ENCODE data around the gene EGR1. TPM values are rescaled to one million over a fixed set of nuclear protein-coding genes. Genes with fewer than 3 reads are reported as not detected.
"Not testable (repeated sequence)": the region's sequence is repeated elsewhere in the genome, so short reads cannot be mapped to it uniquely, and the experiment has no call there.

The EGR1 gene
- polyA plus RNA-seq, 1 donor from 2014 or later: 32.3 TPM

- H3K27ac Mint-ChIP-seq: peak overlapping the region in 1 of 3 donors; percentile 37
- H3K4me3 Mint-ChIP-seq: no peak overlapping the region
- H3K4me1 Mint-ChIP-seq: no peaks in the 10 kb centered on the region
- peaks cover 1% of the 10 kb centered on the region for H3K36me3 Mint-ChIP-seq
- no peaks in the 10 kb centered on the region for H3K27me3 Mint-ChIP-seq
- no peaks in the 10 kb centered on the region for H3K9me3 Mint-ChIP-seq
These were observed 38.4 kb downstream of the EGR1 start for GRCh38 chr5:138503487-138504270.

GRCh38 chr5:138504799-138505198 is 39.5 kb downstream of the EGR1 start:
- H3K27ac Mint-ChIP-seq: peak overlapping the region in 1 of 3 donors; percentile 69
- no peaks in the 10 kb centered on the region for H3K27me3 Mint-ChIP-seq
- H3K4me1 Mint-ChIP-seq: no peaks in the 10 kb centered on the region
- H3K4me3 Mint-ChIP-seq: no peak overlapping the region
- H3K36me3 Mint-ChIP-seq: no peaks in the 10 kb centered on the region
- H3K9me3 Mint-ChIP-seq: no peaks in the 10 kb centered on the region

- H3K27me3 Mint-ChIP-seq: no peaks in the 10 kb centered on the region
- no peaks in the 10 kb centered on the region for H3K4me1 Mint-ChIP-seq
- no peak overlapping the region for H3K4me3 Mint-ChIP-seq
- H3K9me3 Mint-ChIP-seq: no peaks in the 10 kb centered on the region
- no peaks in the 10 kb centered on the region for H3K36me3 Mint-ChIP-seq
- H3K27ac Mint-ChIP-seq: peak overlapping the region in 1 of 3 donors; percentile 63
These were observed 41.4 kb downstream of the EGR1 start for GRCh38 chr5:138506370-138507306.

GRCh38 chr5:138507485-138507884 is 42.2 kb downstream of the EGR1 start:
- H3K27me3 Mint-ChIP-seq, H3K9me3 Mint-ChIP-seq, H3K4me3 Mint-ChIP-seq, H3K4me1 Mint-ChIP-seq, H3K36me3 Mint-ChIP-seq: not testable (repeated sequence)
- H3K27ac Mint-ChIP-seq: peak overlapping the region in 1 of 3 donors; percentile 63

GRCh38 chr5:138508958-138509357 is 43.7 kb downstream of the EGR1 start:
- Mint-ChIP-seq H3K36me3 (no peaks in the 10 kb centered on the region), H3K4me3 (no peak overlapping the region), H3K9me3 (no peaks in the 10 kb centered on the region), H3K27me3 (no peaks in the 10 kb centered on the region), H3K27ac (peak overlapping the region in 1 of 3 donors; percentile 76), H3K4me1 (no peaks in the 10 kb centered on the region)

- no peaks in the 10 kb centered on the region for H3K27me3 Mint-ChIP-seq
- peaks cover 0 to 3% (median 0%) of the 10 kb centered on the region in 3 donors for H3K4me1 Mint-ChIP-seq
- no peaks in the 10 kb centered on the region for H3K9me3 Mint-ChIP-seq
- no peak overlapping the region for H3K4me3 Mint-ChIP-seq
- H3K27ac Mint-ChIP-seq: no peak overlapping the region
- H3K36me3 Mint-ChIP-seq: no peaks in the 10 kb centered on the region
These were observed 48.7 kb downstream of the EGR1 start for GRCh38 chr5:138514021-138514420.

GRCh38 chr5:138515556-138516245 is 50.4 kb downstream of the EGR1 start:
- Mint-ChIP-seq H3K4me3 (no peak overlapping the region), H3K27ac (no peak overlapping the region), H3K4me1 (peaks cover 0 to 6% (median 1%) of the 10 kb centered on the region in 3 donors), H3K9me3 (no peaks in the 10 kb centered on the region), H3K36me3 (no peaks in the 10 kb centered on the region), H3K27me3 (no peaks in the 10 kb centered on the region)

GRCh38 chr5:138517437-138517836 is 52.2 kb downstream of the EGR1 start:
- Mint-ChIP-seq H3K4me1 (peaks cover 6 to 11% (median 7%) of the 10 kb centered on the region in 3 donors), H3K27me3 (no peaks in the 10 kb centered on the region), H3K36me3 (no peaks in the 10 kb centered on the region), H3K9me3 (no peaks in the 10 kb centered on the region), H3K4me3 (no peak overlapping the region), H3K27ac (no peak overlapping the region)

Other genes starting within 250 kb of the EGR1 start
- not detected for gene GFRA3, start 190.9 kb upstream of the EGR1 start, polyA plus RNA-seq
- not detected for gene CDC25C, start 133.7 kb upstream of the EGR1 start, polyA plus RNA-seq
- 20.4 TPM for gene FAM53C, start 127.2 kb upstream of the EGR1 start, polyA plus RNA-seq
- gene KDM3B, start 112.8 kb upstream of the EGR1 start, polyA plus RNA-seq: 18.1 TPM
- not detected for gene REEP2, start 26.4 kb upstream of the EGR1 start, polyA plus RNA-seq
- gene ETF1, start 77.8 kb downstream of the EGR1 start, polyA plus RNA-seq: 32.0 TPM
- gene HSPA9, start 109.9 kb downstream of the EGR1 start, polyA plus RNA-seq: 126 TPM

Data from IgD-negative memory B cell (primary cell).